Sciatic nerve (tissue), 2 donors: ENCODE measurements around the gene GET4. TPM values are rescaled to one million over a fixed set of nuclear protein-coding genes. Genes with fewer than 3 reads are reported as not detected.

Experiments used
- ATAC-seq: fragments of 200-7000 bp; cut with Tn5 transposase; one replicate; pipeline ENCODE4 v1.9.1; 2020; ENCODE audit warnings: mild to moderate bottlenecking, moderate library complexity
- DNase-seq: peaks from one replicate; pipeline ENCODE4 v3.0.0-alpha.2; 2020; ENCODE audit warnings: low spot score
- intact Hi-C: fragments of 100-400 bp; cut with DNase I; formaldehyde crosslinking; loops from one replicate; pipeline ENCODE4 v1.14.2; 2022
- total RNA-seq: library from RNA; stranded (reverse); fragmentation: NEBNext Ultra II Directional; extraction: Animal tissue kit (Norgen Biotek cat#: 25700); gene quantifications from one replicate; pipeline ENCODE4 v1.2.1, GENCODE V29; 2021
- donor health status: DM: no; HTN: no; CAD: no.
- donor health status: DM: no; HTN: no; CAD: no.

The GET4 gene
- total RNA-seq, 1 donor from 2014 or later = 25.4 TPM

GRCh38 chr7:893686-894085, 17.3 kb downstream of the GET4 start:
- ATAC-seq = no peak
- intact Hi-C loops = no loop called here
- no peak for DNase-seq

- DNase-seq (no peak), ATAC-seq (no peak)
- intact Hi-C loops = no loop called here
These were observed 18.0 kb downstream of the GET4 start for GRCh38 chr7:894164-894867.

GRCh38 chr7:894927-895450, 18.6 kb downstream of the GET4 start:
- no peak for ATAC-seq
- DNase-seq = no peak
- intact Hi-C loops = no loop called here

- no peak for DNase-seq
- intact Hi-C loops = no loop called here
- ATAC-seq = no peak
These were observed 19.2 kb downstream of the GET4 start for GRCh38 chr7:895451-896052.

GRCh38 chr7:896346-897075, 20.2 kb downstream of the GET4 start:
- ATAC-seq (no peak), DNase-seq (no peak)
- intact Hi-C loops = no loop called here

- DNase-seq (no peak), ATAC-seq (no peak)
- intact Hi-C loops = no loop called here
These were observed 20.7 kb downstream of the GET4 start for GRCh38 chr7:897086-897485.

- DNase-seq (no peak), ATAC-seq (no peak)
- intact Hi-C loops = no loop called here
These were observed 21.5 kb downstream of the GET4 start for GRCh38 chr7:897771-898376.

- intact Hi-C loops = no loop called here
- ATAC-seq (no peak), DNase-seq (no peak)
These were observed 22.1 kb downstream of the GET4 start for GRCh38 chr7:898460-898854.

- no peak for ATAC-seq
- intact Hi-C loops = no loop called here
- no peak for DNase-seq
These were observed 22.7 kb downstream of the GET4 start for GRCh38 chr7:898855-899681.

- intact Hi-C loops = no loop called here
- ATAC-seq (no peak), DNase-seq (no peak)
These were observed 23.5 kb downstream of the GET4 start for GRCh38 chr7:899806-900205.

- no peak for ATAC-seq
- DNase-seq = no peak
- intact Hi-C loops = no loop called here
These were observed 24.1 kb downstream of the GET4 start for GRCh38 chr7:900331-901040.

- DNase-seq = no peak
- intact Hi-C loops = no loop called here
- peak; percentile 36 for ATAC-seq
These were observed 24.7 kb downstream of the GET4 start for GRCh38 chr7:901041-901387.

- intact Hi-C loops = no loop called here
- ATAC-seq (peak; percentile 75), DNase-seq (peak; percentile 87)
These were observed 25.2 kb downstream of the GET4 start for GRCh38 chr7:901388-902154.

- intact Hi-C loops = no loop called here
- DNase-seq = no peak
These were observed 26.6 kb downstream of the GET4 start for GRCh38 chr7:902996-903395.

GRCh38 chr7:903921-904755, 27.8 kb downstream of the GET4 start:
- DNase-seq (no peak), ATAC-seq (no peak)
- intact Hi-C loops = no loop called here

More at GRCh38 chr7:902996-903395, 26.6 kb downstream of the GET4 start:
- ATAC-seq = no peak

- no peak for DNase-seq
- intact Hi-C loops = loop anchor here (5.0 kb wide), 1 partner anchor 47 kb away; the partner anchor contains the start of gene ADAP1
- ATAC-seq = no peak
These were observed 28.5 kb downstream of the GET4 start for GRCh38 chr7:904847-905246.

- DNase-seq (no peak), ATAC-seq (no peak)
- intact Hi-C loops = loop anchor here (5.0 kb wide), 1 partner anchor 46 kb away; the partner anchor contains the start of gene ADAP1
These were observed 30.4 kb downstream of the GET4 start for GRCh38 chr7:906776-907157.
